GM10847 (cell line): ENCODE measurements around the gene SORCS1.

Source experiments
- POLR2A ChIP-seq: IDR thresholded peaks from 2 replicates; pipeline ENCODE4 v1.6.1; 2011; ENCODE audit not compliant: insufficient read length; ENCODE audit errors: extremely low read depth

The SORCS1 gene

GRCh38 chr10:106820579-106820978 is 343.9 kb downstream of the SORCS1 start:
- no peak for TF ChIP-seq POLR2A

- TF ChIP-seq POLR2A: no peak
Measured at GRCh38 chr10:106819490-106819889, 345.0 kb downstream of the SORCS1 start.

GRCh38 chr10:106816318-106817085 is 348.0 kb downstream of the SORCS1 start:
- no peak for TF ChIP-seq POLR2A

- TF ChIP-seq POLR2A: no peak
Measured at GRCh38 chr10:106815427-106816043, 349.0 kb downstream of the SORCS1 start.

GRCh38 chr10:106804992-106805582 is 359.4 kb downstream of the SORCS1 start:
- no peak for TF ChIP-seq POLR2A

GRCh38 chr10:106802949-106803348 is 361.6 kb downstream of the SORCS1 start:
- no peak for TF ChIP-seq POLR2A

GRCh38 chr10:106799776-106800175 is 364.7 kb downstream of the SORCS1 start:
- TF ChIP-seq POLR2A: no peak

- TF ChIP-seq POLR2A: no peak
Measured at GRCh38 chr10:106795619-106796018, 368.9 kb downstream of the SORCS1 start.

- TF ChIP-seq POLR2A: no peak
Measured at GRCh38 chr10:106793617-106794016, 370.9 kb downstream of the SORCS1 start.

GRCh38 chr10:106789623-106790022 is 374.9 kb downstream of the SORCS1 start:
- TF ChIP-seq POLR2A: no peak

GRCh38 chr10:106788982-106789381 is 375.5 kb downstream of the SORCS1 start:
- TF ChIP-seq POLR2A: no peak

- TF ChIP-seq POLR2A: no peak
Measured at GRCh38 chr10:106785528-106785927, 379.0 kb downstream of the SORCS1 start.

- no peak for TF ChIP-seq POLR2A
Measured at GRCh38 chr10:106780632-106781031, 383.9 kb downstream of the SORCS1 start.

- no peak for TF ChIP-seq POLR2A
Measured at GRCh38 chr10:106777841-106778240, 386.7 kb downstream of the SORCS1 start.

GRCh38 chr10:106775127-106775526 is 389.4 kb downstream of the SORCS1 start:
- no peak for TF ChIP-seq POLR2A

GRCh38 chr10:106772957-106773356 is 391.5 kb downstream of the SORCS1 start:
- TF ChIP-seq POLR2A: no peak

GRCh38 chr10:106771154-106771553 is 393.4 kb downstream of the SORCS1 start:
- TF ChIP-seq POLR2A: no peak

- no peak for TF ChIP-seq POLR2A
Measured at GRCh38 chr10:106768204-106768603, 396.3 kb downstream of the SORCS1 start.
